Gastrocnemius medialis (tissue), 4 donors: ENCODE measurements around the gene MACROD2.

Experiments used
- POLR2A ChIP-seq, 2 donors: fragments of 450-650 bp; IDR thresholded peaks; one replicate each; pipeline ENCODE4 v1.6.1; 2017; ENCODE audit warnings: antibody characterized with exemption in 2 of 2, mild to moderate bottlenecking in 2 of 2, moderate library complexity in 2 of 2
- TF ChIP-seq, protein P1 (sequence below), 5 experiments: fragments of 450-650 bp in 3 of 5; fragments of 200-600 bp in 2 of 5; sonication (generic) in 2 of 5; IDR thresholded peaks in 4 of 5; conservative IDR thresholded peaks in 1 of 5; 1 replicate in 4 of 5; 2 replicates in 1 of 5; pipeline ENCODE4 v1.5.1; 2016 to 2019; ENCODE audit warnings: antibody characterized with exemption in 5 of 5, mild to moderate bottlenecking in 3 of 5, moderate library complexity in 3 of 5

DNA sequence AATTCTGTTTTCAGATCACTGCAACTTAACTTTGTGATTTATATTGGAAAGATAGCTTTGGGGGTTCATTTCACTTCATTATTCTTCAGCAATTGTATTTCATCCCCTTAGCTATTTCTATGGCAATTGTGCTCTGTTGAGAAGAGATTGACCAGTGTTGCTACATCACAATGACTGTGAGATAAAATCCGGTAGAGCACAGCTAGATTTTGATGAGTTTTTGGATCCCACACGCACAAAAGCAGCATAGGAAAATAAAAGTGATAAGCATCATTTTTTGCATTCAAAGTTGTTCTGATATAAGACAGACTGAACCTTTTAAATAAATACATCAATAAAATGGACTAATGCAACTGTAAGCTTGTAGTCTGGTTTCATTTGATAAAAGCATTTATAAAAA lies 1843.2 kb downstream of the MACROD2 start:
- TF ChIP-seq, protein P1, sequence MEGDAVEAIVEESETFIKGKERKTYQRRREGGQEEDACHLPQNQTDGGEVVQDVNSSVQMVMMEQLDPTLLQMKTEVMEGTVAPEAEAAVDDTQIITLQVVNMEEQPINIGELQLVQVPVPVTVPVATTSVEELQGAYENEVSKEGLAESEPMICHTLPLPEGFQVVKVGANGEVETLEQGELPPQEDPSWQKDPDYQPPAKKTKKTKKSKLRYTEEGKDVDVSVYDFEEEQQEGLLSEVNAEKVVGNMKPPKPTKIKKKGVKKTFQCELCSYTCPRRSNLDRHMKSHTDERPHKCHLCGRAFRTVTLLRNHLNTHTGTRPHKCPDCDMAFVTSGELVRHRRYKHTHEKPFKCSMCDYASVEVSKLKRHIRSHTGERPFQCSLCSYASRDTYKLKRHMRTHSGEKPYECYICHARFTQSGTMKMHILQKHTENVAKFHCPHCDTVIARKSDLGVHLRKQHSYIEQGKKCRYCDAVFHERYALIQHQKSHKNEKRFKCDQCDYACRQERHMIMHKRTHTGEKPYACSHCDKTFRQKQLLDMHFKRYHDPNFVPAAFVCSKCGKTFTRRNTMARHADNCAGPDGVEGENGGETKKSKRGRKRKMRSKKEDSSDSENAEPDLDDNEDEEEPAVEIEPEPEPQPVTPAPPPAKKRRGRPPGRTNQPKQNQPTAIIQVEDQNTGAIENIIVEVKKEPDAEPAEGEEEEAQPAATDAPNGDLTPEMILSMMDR (IDR thresholded peaks at IDR 0.05 in 4 of 5, conservative IDR thresholded peaks at IDR 0.05 in 1 of 5): no peak
- TF ChIP-seq POLR2A (IDR thresholded peaks at IDR 0.05): no peak
